Suppressor macrophage (primary cell): ENCODE measurements around the gene EREG.
A peak's percentile ranks its signal among the peaks of the same experiment; 100 is the strongest.
"Not testable (repeated sequence)": the region's sequence is repeated elsewhere in the genome, so short reads cannot be mapped to it uniquely, and the experiment has no call there.

Experiments used
- DNase-seq, 4 experiments: peaks; one replicate each; pipeline ENCODE4 v3.0.0-alpha.2; 2020 to 2022
- total RNA-seq, 17 experiments: gene quantifications; one replicate each; lab custom pipeline; 2026; ENCODE audit warnings: mixed read lengths in 6 of 17, inconsistent platforms in 3 of 17; lab: John Stamatoyannopoulos, UW

EREG gene, protein sequence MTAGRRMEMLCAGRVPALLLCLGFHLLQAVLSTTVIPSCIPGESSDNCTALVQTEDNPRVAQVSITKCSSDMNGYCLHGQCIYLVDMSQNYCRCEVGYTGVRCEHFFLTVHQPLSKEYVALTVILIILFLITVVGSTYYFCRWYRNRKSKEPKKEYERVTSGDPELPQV
- total RNA-seq: 1.6 to 402 (median 12.9) reads per million in 17 experiments

- DNase-seq: peak; percentile 29 to 65 (median 56)
These were observed at the start of gene EREG for GRCh38 chr4:74364652-74365491. Gene EREG (plus strand): TSS chr4:74365145. CDS start chr4:74365309, 164 bp downstream.

DNA sequence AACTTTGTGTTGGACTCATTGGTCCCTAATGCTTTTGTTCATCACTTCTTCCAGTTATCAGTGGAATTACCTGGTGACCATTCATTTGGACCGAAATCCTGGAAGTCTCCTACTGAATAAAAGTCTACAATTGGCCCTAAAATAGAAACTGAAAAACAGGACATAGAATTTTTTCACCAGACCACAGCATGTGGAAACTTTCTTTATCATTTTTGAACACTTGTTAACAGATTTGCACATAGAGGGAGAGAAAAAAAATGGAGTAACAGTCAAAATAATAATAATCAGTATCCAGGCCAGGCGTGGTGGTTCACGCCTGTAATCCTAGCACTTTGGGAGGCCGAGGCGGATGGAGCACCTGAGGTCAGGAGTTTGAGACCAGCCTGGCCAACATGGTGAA lies 49.6 kb upstream of the EREG start:
- DNase-seq: no peak

DNA sequence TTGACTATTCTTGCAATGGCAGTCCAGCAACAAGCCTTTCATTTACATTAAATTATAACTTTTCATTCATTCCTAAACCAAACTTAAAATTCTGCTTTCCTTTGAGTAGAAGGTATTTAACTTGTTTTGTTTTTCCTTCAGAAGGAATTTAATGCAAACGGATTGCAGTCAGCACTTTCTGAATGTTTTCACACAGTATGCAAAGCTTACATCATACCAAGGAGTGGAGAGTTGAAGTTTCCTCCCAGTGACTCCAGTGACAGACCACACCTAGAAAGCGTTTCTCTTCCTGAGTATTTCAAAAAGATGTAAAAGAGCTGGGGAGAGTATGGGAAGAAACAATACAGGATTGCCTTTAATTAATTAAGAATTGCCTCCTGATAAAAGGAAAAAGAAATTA lies 48.5 kb upstream of the EREG start:
- peak in 3 of 4 experiments; percentile 12 to 45 (median 41) for DNase-seq

GRCh38 chr4:74317616-74318246 lies 47.2 kb upstream of the EREG start:
- DNase-seq: peak in 3 of 4 experiments; percentile 33 to 56 (median 40)

DNA sequence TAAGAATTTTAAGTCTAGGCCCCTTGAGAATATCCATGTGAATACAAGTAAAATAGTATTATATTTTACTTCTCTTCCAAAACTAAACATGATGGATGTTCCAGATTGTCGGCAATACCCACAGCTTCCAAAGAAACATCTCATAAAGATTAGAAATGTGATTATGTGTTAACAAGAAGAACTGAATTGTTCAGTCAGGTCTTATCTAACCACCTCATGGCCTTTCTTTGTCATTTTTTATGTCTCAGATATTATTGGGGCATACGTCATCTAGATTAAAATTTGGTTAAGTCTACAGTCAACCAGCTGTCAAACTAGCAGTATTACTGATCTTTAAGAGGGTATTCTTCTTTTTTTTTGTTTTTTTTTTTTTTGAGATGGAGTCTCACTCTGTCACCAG lies 46.7 kb upstream of the EREG start:
- DNase-seq: no peak

GRCh38 chr4:74319470-74319869 lies 45.5 kb upstream of the EREG start:
- no peak for DNase-seq

GRCh38 chr4:74320559-74321118 lies 44.3 kb upstream of the EREG start:
- DNase-seq: peak; percentile 55 to 83 (median 72)

GRCh38 chr4:74322301-74322700 lies 42.6 kb upstream of the EREG start:
- no peak for DNase-seq

DNA sequence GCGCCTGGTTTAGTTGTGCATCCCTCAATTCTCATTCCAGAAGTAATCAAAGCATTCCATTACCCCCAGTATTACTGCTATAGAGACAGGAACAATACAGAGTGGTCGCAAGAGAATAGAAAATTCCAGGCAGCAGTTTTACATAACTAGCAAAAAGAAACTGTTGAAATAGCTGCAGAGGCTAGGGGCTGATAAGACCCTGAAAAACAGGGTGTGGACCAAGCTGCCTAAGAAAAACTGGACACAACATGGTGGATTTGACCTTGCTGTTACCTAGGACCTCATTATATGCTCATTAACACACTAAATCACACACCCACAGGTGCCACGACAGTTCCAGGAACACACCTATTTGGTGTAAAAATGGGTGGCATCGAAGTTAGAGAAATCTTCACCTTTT lies 41.3 kb upstream of the EREG start:
- DNase-seq: no peak

- DNase-seq: no peak
These were observed 40.7 kb upstream of the EREG start for GRCh38 chr4:74324262-74324661.

GRCh38 chr4:74325886-74326285 lies 39.1 kb upstream of the EREG start:
- no peak for DNase-seq

DNA sequence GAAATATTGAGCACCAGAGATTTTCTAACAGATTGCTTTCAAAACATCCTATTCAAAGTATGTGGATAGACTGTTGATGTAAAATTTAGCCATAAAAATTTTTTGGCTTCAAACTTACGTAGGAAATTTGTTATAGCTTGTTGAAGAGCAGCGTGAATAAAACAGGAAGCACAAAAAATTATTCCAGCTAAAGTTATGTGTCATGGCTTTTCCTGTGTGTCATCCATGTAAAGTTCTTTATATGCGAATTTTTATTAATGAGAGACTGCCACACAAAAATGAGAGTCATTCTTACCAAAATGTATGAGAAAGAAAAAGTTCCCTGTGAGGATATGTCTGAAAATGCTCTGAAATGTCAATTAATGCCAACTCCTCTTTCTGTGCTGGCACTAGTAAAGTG lies 37.2 kb upstream of the EREG start:
- peak; percentile 7 to 65 (median 38) for DNase-seq

DNA sequence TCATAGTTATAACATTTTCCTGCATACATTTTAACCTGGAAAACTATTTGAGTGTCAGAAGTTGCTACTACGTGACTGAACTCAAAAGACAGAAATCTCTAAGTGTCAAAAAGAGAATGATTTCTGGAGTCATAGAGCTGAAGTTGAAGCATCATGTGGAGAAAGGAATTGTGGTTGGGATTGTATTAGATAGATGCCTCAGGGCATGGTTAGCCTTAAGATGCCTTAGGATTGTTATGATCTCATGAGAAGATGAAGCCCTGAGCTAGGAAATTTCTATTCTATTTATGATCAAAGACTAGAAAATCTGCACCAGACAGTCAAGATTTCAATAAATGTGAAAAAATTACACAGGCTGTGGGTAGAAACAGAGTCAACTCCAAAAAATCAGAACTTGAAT lies 36.4 kb upstream of the EREG start:
- no peak for DNase-seq

GRCh38 chr4:74329307-74329706 lies 35.6 kb upstream of the EREG start:
- DNase-seq: no peak

DNA sequence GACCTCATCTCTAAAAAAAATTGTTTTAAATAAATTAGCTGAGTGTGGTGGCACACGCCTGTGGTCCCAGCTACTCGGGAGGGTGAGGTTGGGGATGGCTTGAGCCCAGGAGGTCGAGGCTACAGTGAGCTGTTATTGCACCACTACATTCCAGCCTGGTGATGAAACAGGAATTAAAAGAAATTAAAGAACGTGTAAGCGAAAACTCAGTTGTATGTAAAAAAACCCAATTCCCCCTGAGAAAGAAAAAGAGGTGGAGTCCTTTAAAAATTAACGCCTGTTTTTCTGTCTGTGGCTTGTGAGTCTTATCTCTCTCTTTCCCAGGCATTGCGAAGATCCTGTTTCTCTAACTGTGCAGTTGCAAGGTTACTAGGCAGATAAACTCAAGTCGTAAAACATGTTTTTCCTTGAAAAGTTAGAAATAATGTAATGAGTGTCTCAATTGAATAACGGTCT lies 34.6 kb upstream of the EREG start:
- DNase-seq: peak in 3 of 4 experiments; percentile 6 to 29 (median 22)

- no peak for DNase-seq
These were observed 33.7 kb upstream of the EREG start for GRCh38 chr4:74331252-74331651.

DNA sequence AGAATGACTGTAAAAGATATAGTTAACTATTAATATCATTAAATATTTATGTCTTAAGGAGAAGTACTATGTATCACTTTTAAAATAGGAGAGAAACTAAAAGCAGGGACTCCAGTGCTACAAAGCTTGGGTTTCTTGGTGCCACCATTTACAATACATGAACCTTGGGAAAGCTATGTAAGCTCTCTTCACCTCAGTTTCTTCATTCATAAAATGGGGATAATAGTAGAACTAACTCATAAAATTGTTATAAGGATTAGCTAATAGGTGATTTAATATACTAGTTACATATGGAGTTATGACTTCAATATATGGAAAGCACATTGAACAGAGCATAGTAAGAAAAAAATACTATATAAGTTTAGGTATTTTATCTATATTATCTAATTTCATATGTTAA lies 33.0 kb upstream of the EREG start:
- DNase-seq: no peak

DNA sequence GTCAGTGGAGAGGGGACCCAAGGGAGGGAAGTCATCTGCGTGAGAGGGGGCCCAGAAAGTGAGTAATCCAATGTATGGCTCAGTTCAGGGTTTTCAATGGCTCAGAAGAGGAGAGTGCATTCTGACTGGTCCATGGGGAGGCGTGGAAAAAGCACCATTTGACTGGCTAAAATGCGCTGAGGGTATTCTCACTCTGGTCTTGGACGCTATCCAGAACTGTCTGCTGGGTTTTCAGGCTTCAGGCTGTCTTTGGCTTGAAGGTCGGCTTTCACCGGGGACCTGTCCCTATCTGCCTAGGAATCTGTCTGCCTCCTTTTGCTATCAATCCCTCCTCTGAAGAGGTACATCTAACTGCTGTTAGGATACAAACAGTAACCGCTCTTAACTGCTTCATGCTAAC lies 30.3 kb upstream of the EREG start:
- DNase-seq: no peak

GRCh38 chr4:74335341-74336021 lies 29.5 kb upstream of the EREG start:
- DNase-seq: peak; percentile 23 to 74 (median 52)

DNA sequence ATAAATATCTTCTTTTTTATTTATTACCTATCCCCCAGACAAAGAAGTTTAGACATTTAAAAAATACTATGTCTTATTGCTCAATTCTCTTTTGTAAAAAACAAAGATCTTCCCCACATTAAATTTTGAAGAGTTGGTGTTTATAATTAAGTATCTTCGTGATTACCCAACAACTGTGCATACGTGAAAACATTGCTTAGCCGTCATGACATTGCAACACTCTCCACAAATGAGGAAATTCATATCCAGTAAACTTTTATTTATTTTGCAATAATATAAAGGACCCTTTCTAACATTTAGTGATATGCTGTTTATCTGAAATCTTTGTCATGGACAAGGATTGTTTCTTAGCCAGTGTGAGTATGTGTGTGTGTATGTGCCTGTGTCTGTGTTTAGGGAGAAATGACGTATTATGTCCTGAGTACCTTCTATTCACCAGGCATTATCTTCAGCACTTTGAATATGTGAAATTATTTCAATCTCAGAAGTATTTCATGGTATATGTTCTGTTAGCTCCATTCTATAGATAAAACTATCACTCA lies 26.1 kb upstream of the EREG start:
- peak; percentile 54 to 89 (median 80) for DNase-seq

- DNase-seq: no peak
These were observed 25.4 kb upstream of the EREG start for GRCh38 chr4:74339501-74339900.

GRCh38 chr4:74340421-74340820 lies 24.5 kb upstream of the EREG start:
- DNase-seq: not testable (repeated sequence)
